Heart right ventricle (tissue), 16 donors: ENCODE data around the gene IQCK. TPM values are rescaled to one million over a fixed set of nuclear protein-coding genes. Genes with fewer than 3 reads are reported as not detected.
A peak's percentile ranks its signal among the peaks of the same experiment; 100 is the strongest.

Experiments used
- ATAC-seq, 8 donors: fragments of 200-7000 bp; cut with Tn5 transposase; one replicate each; pipeline ENCODE4 v1.9.1; 2020; ENCODE audit warnings: mild to moderate bottlenecking in 8 of 8, moderate library complexity in 8 of 8, moderate number of reproducible peaks in 1 of 8
- DNase-seq, 2 donors: peaks; one replicate each; pipeline ENCODE4 v3.0.0-alpha.2; 2020
- H3K27ac ChIP-seq, 10 donors: fragments of 200-600 bp; sonication (generic) in 2 of 10; one replicate each; pipeline versions ENCODE4 v1.5.0 to v1.8.0; 2020 to 2022; ENCODE audit warnings: mild to moderate bottlenecking in 3 of 10
- H3K27me3 ChIP-seq, 7 donors: fragments of 200-600 bp; one replicate each; pipeline ENCODE4 v1.8.0; 2021 to 2022; ENCODE audit warnings: mild to moderate bottlenecking in 2 of 7
- H3K36me3 ChIP-seq, 9 donors: fragments of 200-600 bp; sonication (generic) in 1 of 9; one replicate each; pipeline versions ENCODE4 v1.5.0 to v1.8.0; 2020 to 2022; ENCODE audit warnings: mild to moderate bottlenecking in 2 of 9
- H3K4me1 ChIP-seq, 9 donors: fragments of 200-600 bp; sonication (generic) in 1 of 9; one replicate each; pipeline versions ENCODE4 v1.5.0 to v1.8.0; 2020 to 2022; ENCODE audit warnings: mild to moderate bottlenecking in 4 of 9
- H3K4me3 ChIP-seq, 10 donors: fragments of 200-600 bp; sonication (generic) in 2 of 10; one replicate each; pipeline versions ENCODE4 v1.5.0 to v1.8.0; 2020 to 2022; ENCODE audit warnings: mild to moderate bottlenecking in 7 of 10, moderate library complexity in 2 of 10
- H3K9me3 ChIP-seq, 11 donors: fragments of 200-600 bp in 10 of 11; sonication (generic) in 2 of 11; one replicate each; pipeline versions ENCODE4 v1.5.0 to v1.8.0; 2013 to 2022; ENCODE audit warnings: mild to moderate bottlenecking in 2 of 11, control low read depth in 1 of 11, moderate library complexity in 1 of 11
- WGBS, 2 donors: extraction: QIAGEN DNeasy Blood & Tissue Kit; methylation state at CpG; one replicate each; pipeline ENCODE4 v1.1.7; 2013; ENCODE audit warnings: inconsistent platforms in 1 of 2; 5-methylcytosine and 5-hydroxymethylcytosine counted together
- intact Hi-C, 10 donors: fragments of 100-400 bp; cut with DNase I; formaldehyde crosslinking; loops; one replicate each; pipeline versions ENCODE4 v1.11.1 to v1.14.2; 2022
- polyA plus RNA-seq, 2 donors: library from polyadenylated mRNA; stranded (reverse); fragments of 200-250 nt; gene quantifications; one replicate each; pipeline ENCODE4 v1.2.3, GENCODE V29; 2013
- total RNA-seq, 10 donors: library from RNA; stranded (reverse); fragmentation: NEBNext Ultra II Directional in 3 of 10; extraction: Animal tissue kit (Norgen Biotek cat#: 25700) in 3 of 10; gene quantifications; one replicate each; pipeline versions ENCODE4 v1.2.1 to v1.2.4, GENCODE V29; 2021 to 2023
- TF ChIP-seq, protein P1 (sequence below), 9 donors: fragments of 200-600 bp; sonication (generic) in 2 of 9; IDR thresholded peaks; one replicate each; pipeline versions ENCODE4 v1.5.0 to v1.8.0; 2021 to 2022; ENCODE audit warnings: antibody characterized with exemption in 9 of 9, mild to moderate bottlenecking in 5 of 9, moderate library complexity in 1 of 9
- donor health status: Arrhythmogenic right ventricular cardiomyopathy.
- donor health status: ischemic (EF 13 %, LVEDD 7.1; RV severe dilation, severe dysfunction).
- donor health status: healthy with polysubstance abuse.
- donor health status: DM: no; HTN: yes; CAD: no.
- donor health status: DM: no; HTN: no; CAD: no.
- donor health status: ischemic (EF 25% LVEDD 6.9; RV normal size, moderate dysfunction).
- donor health status: ischemic (EF 25% LVEDD 5.7; RV mildly dilated, moderate dysfunction).
- donor health status: healthy.
- donor health status: DM: yes; HTN: yes; CAD: no.
- donor health status: Ischemic cardiomyopathy.
- donor health status: ischemic (EF 35%, LVEDD 5.7; RV mildly dilated, moderate dysfunction).
- donor health status: nonischemic (EF 11% LVEDD 7.7; RV severe dilation, severe dysfunction).
- donor health status: DM: yes; HTN: yes; CAD: no.
- donor health status: PGD.
- donor health status: ischemic (EF 29% LVEDD 5.4; RV normal size, mild dysfunction).
- donor health status: nonischemic (EF 23%, LVEDD 6.1; RV moderate dilation, normal function).

IQCK gene
- total and polyA plus RNA-seq, 12 donors: 5.5 to 11.7 (median 7.4) TPM

DNA sequence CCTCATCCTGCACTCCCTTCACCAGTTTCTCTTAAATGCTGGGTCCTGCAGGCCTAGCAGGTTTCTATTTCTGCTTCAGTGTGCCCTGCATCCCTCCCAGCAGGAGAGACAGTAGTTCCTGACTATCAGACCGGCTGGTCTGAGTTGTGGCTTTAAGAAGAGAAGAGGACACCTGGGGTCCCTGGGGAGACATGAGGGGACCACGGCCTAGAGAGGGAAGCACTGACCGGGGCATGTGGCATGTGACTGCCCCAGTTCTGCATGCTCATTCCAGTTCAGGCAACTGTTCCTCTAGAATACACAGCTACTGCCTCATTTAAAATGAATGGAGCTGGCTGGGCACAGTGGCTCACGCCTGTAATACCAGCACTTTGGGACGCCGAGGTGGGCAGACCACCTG is 105.3 kb downstream of the IQCK start:
- intact Hi-C loops: loop anchor here in 1 of 10 donors (5.0 kb wide), 1 partner anchor 44 kb away; no protein-coding TSS in a partner anchor
- H3K9me3 ChIP-seq: no peaks in the 10 kb centered on the region
- peaks cover 0 to 16% (median 0%) of the 10 kb centered on the region in 9 donors for H3K36me3 ChIP-seq
- no peak overlapping the region for H3K27ac ChIP-seq
- 89 to 91% methylated on average over 6 of the region's 6 CpGs for WGBS, 2 donors
- H3K4me3 ChIP-seq: no peak overlapping the region
- no peaks in the 10 kb centered on the region for H3K4me1 ChIP-seq
- DNase-seq (no peak), ATAC-seq (no peak)
- no peaks in the 10 kb centered on the region for H3K27me3 ChIP-seq
- TF ChIP-seq, protein P1, sequence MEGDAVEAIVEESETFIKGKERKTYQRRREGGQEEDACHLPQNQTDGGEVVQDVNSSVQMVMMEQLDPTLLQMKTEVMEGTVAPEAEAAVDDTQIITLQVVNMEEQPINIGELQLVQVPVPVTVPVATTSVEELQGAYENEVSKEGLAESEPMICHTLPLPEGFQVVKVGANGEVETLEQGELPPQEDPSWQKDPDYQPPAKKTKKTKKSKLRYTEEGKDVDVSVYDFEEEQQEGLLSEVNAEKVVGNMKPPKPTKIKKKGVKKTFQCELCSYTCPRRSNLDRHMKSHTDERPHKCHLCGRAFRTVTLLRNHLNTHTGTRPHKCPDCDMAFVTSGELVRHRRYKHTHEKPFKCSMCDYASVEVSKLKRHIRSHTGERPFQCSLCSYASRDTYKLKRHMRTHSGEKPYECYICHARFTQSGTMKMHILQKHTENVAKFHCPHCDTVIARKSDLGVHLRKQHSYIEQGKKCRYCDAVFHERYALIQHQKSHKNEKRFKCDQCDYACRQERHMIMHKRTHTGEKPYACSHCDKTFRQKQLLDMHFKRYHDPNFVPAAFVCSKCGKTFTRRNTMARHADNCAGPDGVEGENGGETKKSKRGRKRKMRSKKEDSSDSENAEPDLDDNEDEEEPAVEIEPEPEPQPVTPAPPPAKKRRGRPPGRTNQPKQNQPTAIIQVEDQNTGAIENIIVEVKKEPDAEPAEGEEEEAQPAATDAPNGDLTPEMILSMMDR (IDR thresholded peaks at IDR 0.05): no peak

DNA sequence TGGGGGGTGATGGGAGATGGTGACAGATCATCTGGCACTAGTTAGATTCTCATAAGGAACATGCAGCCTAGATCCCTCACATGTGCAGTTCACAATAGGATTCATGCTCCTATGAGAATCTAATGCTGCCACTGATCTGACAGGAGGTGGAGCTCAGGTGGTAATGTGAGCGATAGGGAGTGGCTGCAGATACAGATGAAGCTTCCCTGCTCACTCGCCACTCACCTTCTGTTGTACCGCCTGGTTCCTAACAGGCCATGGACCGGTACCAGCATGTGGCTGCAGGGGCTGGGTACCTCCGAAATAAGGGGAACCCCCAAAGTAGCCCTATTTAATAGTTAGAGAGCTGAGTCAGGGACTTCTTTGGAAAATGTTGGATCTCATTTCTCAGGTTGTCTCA is 106.1 kb downstream of the IQCK start:
- no peaks in the 10 kb centered on the region for H3K4me1 ChIP-seq
- DNase-seq: no peak
- H3K36me3 ChIP-seq: peaks cover 0 to 19% (median 0%) of the 10 kb centered on the region in 9 donors
- H3K27me3 ChIP-seq: no peaks in the 10 kb centered on the region
- 97% methylated on average over 5 of the region's 5 CpGs for WGBS, 2 donors
- H3K9me3 ChIP-seq: no peaks in the 10 kb centered on the region
- H3K27ac ChIP-seq: no peak overlapping the region
- intact Hi-C loops: loop anchor here in 1 of 10 donors (5.0 kb wide), 1 partner anchor 43 kb away; no protein-coding TSS in a partner anchor
- TF ChIP-seq, protein P1 (IDR thresholded peaks at IDR 0.05): no peak
- ATAC-seq: no peak
- no peak overlapping the region for H3K4me3 ChIP-seq

DNA sequence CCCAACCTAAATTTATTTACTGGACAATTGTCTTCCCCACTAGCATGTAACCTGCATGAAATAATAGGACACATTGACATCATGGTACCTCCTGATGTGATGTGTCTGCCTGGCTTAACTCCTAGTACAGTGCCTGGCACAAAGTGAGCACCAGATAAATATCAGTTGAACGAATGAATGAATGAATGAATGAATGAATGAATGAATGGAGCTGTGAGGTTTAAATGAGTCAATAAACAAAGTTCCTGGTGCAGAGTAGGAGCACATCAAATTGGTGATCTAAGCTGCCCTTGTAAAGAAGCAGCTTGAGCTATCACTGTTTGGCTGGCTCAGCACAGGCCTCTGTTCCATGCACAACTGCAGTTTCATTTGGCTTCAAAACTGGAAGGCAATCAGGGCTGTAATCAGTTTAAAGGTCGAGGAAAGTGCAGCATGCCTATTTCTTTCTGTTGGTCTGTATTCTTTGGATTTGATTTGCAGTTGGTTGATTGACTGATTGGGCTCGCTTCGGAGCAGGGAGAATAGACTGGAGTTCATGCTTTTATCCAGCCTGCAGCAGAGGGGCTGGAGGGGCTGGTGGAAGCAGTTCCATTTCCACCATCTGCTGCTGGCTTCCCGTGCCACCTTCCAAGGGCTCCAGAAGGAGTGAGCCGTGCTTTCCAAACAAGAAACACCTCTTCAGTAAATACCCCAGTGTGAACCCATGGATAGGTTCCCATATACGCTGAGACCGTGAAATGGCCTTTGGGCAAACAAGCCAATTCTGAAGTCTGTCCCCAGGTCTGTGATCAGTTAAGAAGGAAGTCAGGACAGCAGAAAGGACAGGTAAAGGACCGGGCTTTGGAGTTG is 112.0 kb downstream of the IQCK start:
- no peaks in the 10 kb centered on the region for H3K27me3 ChIP-seq
- H3K36me3 ChIP-seq: peaks cover 0 to 42% (median 0%) of the 10 kb centered on the region in 9 donors
- WGBS, 2 donors: 87 to 90% methylated on average over 9 of the region's 9 CpGs
- H3K4me3 ChIP-seq: no peak overlapping the region
- H3K27ac ChIP-seq: no peak overlapping the region
- TF ChIP-seq, protein P1 (IDR thresholded peaks at IDR 0.05): no peak
- H3K9me3 ChIP-seq: no peaks in the 10 kb centered on the region
- intact Hi-C loops: no loop called here
- peaks cover 0 to 14% (median 0%) of the 10 kb centered on the region in 9 donors for H3K4me1 ChIP-seq
- DNase-seq (no peak), ATAC-seq (no peak)

DNA sequence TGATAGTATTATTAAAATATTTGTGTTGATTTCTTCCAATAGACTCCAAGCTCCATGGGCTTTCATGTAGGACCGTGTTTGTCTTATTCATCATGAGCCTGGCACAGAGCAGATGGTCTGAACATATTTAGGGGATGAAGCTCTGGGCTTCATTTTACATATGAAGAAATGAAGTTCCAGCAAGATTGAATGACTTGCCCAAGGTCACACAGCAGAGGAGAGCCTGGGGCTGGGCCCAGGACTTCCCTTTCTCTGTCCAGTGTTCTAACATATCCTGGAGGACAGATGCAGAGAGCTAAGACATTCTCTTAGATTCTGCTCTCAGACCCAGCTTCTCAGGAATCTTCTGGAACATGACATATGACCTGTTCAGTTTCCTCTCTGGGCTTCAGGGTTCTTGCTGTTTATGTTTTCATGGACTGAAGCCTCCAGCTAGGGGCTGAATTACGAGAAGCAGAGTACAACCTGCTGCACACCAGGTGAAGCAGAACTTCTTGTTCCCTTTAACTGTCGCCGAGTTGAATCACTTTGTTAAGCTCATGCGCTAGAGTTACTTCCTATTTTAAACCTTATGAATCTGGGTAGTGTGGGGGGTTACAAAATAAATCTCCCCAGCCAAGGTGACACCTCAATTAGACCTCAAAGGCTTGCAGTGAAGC is 113.0 kb downstream of the IQCK start:
- Histone ChIP-seq H3K27me3 (no peaks in the 10 kb centered on the region), H3K4me1 (peaks cover 0 to 17% (median 4%) of the 10 kb centered on the region in 9 donors), H3K4me3 (no peak overlapping the region), H3K9me3 (no peaks in the 10 kb centered on the region), H3K27ac (peak overlapping the region in 8 of 10 donors; percentile 2 to 67 (median 38)), H3K36me3 (peaks cover 0 to 42% (median 0%) of the 10 kb centered on the region in 9 donors)
- TF ChIP-seq, protein P1 (IDR thresholded peaks at IDR 0.05): no peak
- intact Hi-C loops: no loop called here
- 74 to 77% methylated on average over 5 of the region's 5 CpGs for WGBS, 2 donors
- ATAC-seq (peak in 6 of 8 donors; percentile 39 to 84 (median 50)), DNase-seq (no peak)
